Neuron (in vitro differentiated cells): ENCODE measurements around the gene DBF4B.
A peak's percentile ranks its signal among the peaks of the same experiment; 100 is the strongest.

Experiments
- H2AFZ ChIP-seq: one replicate; pipeline ENCODE4 v1.6.1; 2013; ENCODE audit warnings: low read depth, mild to moderate bottlenecking, inconsistent platforms, low read length, moderate library complexity
- H3K27me3 ChIP-seq: one replicate; pipeline ENCODE4 v1.6.1; 2013; ENCODE audit warnings: low read length; ENCODE audit not compliant: insufficient read depth
- H3K36me3 ChIP-seq: one replicate; pipeline ENCODE4 v1.6.1; 2013; ENCODE audit warnings: low read length; ENCODE audit not compliant: insufficient read depth
- H3K4me1 ChIP-seq: one replicate; pipeline ENCODE4 v1.6.1; 2013; ENCODE audit warnings: low read length; ENCODE audit not compliant: insufficient read depth
- H3K4me3 ChIP-seq: 2 replicates; pipeline ENCODE4 v1.5.1; 2013; ENCODE audit warnings: mild to moderate bottlenecking, low read length, moderate library complexity
- H3K9me3 ChIP-seq: one replicate; pipeline ENCODE4 v1.6.1; 2013; ENCODE audit warnings: low read length

DBF4B gene

GRCh38 chr17:44758414-44759085, 50.1 kb downstream of the DBF4B start, which contains the start of gene ADAM11:
Gene ADAM11, plus strand, starts transcription at chr17:44758988. Its CDS starts 212 bp downstream, at chr17:44759200.
- H3K4me1 ChIP-seq, result peaks cover 12% of the 10 kb centered on the region
- peaks cover 20% of the 10 kb centered on the region for H3K27me3 ChIP-seq
- no peaks in the 10 kb centered on the region for H3K9me3 ChIP-seq
- no peaks in the 10 kb centered on the region for H3K36me3 ChIP-seq
- peak within 1 kb of the TSS; percentile 49 for H3K4me3 ChIP-seq
- H2AFZ ChIP-seq, result peak within 1 kb of the TSS; percentile 89

- no peaks in the 10 kb centered on the region for H3K36me3 ChIP-seq
- H3K4me3 ChIP-seq, result peak overlapping the region; percentile 49
- peaks cover 12% of the 10 kb centered on the region for H3K4me1 ChIP-seq
- H2AFZ ChIP-seq, result peak overlapping the region; percentile 0
- H3K9me3 ChIP-seq, result no peaks in the 10 kb centered on the region
- peaks cover 20% of the 10 kb centered on the region for H3K27me3 ChIP-seq
Observed at GRCh38 chr17:44759086-44759915, 50.8 kb downstream of the DBF4B start.

- H3K4me3 ChIP-seq, result no peak overlapping the region
- peak overlapping the region; percentile 0 for H2AFZ ChIP-seq
- no peaks in the 10 kb centered on the region for H3K9me3 ChIP-seq
- peaks cover 12% of the 10 kb centered on the region for H3K4me1 ChIP-seq
- no peaks in the 10 kb centered on the region for H3K36me3 ChIP-seq
- peaks cover 20% of the 10 kb centered on the region for H3K27me3 ChIP-seq
Observed at GRCh38 chr17:44759916-44760243, 51.4 kb downstream of the DBF4B start.

- H3K4me1 ChIP-seq, result peaks cover 12% of the 10 kb centered on the region
- no peaks in the 10 kb centered on the region for H3K9me3 ChIP-seq
- peaks cover 20% of the 10 kb centered on the region for H3K27me3 ChIP-seq
- no peaks in the 10 kb centered on the region for H3K36me3 ChIP-seq
- H3K4me3 ChIP-seq, result no peak overlapping the region
- no peak overlapping the region for H2AFZ ChIP-seq
Observed at GRCh38 chr17:44760474-44761308, 52.2 kb downstream of the DBF4B start.

- no peak overlapping the region for H3K4me3 ChIP-seq
- H3K36me3 ChIP-seq, result no peaks in the 10 kb centered on the region
- peaks cover 24% of the 10 kb centered on the region for H3K27me3 ChIP-seq
- H2AFZ ChIP-seq, result no peak overlapping the region
- peaks cover 12% of the 10 kb centered on the region for H3K4me1 ChIP-seq
- no peaks in the 10 kb centered on the region for H3K9me3 ChIP-seq
Observed at GRCh38 chr17:44761932-44762810, 53.7 kb downstream of the DBF4B start.

GRCh38 chr17:44763170-44763569, 54.7 kb downstream of the DBF4B start:
- no peak overlapping the region for H3K4me3 ChIP-seq
- peaks cover 12% of the 10 kb centered on the region for H3K4me1 ChIP-seq
- H2AFZ ChIP-seq, result no peak overlapping the region
- H3K9me3 ChIP-seq, result no peaks in the 10 kb centered on the region
- peaks cover 19% of the 10 kb centered on the region for H3K27me3 ChIP-seq
- no peaks in the 10 kb centered on the region for H3K36me3 ChIP-seq

- Histone ChIP-seq H3K27me3 (peaks cover 4% of the 10 kb centered on the region), H3K36me3 (no peaks in the 10 kb centered on the region), H3K4me3 (no peak overlapping the region), H3K4me1 (no peaks in the 10 kb centered on the region), H2AFZ (no peak overlapping the region), H3K9me3 (no peaks in the 10 kb centered on the region)
Observed at GRCh38 chr17:44765965-44766364, 57.5 kb downstream of the DBF4B start.

GRCh38 chr17:44766409-44767038, 58.1 kb downstream of the DBF4B start:
- Histone ChIP-seq H3K4me1 (no peaks in the 10 kb centered on the region), H3K4me3 (no peak overlapping the region), H3K27me3 (peaks cover 4% of the 10 kb centered on the region), H3K36me3 (no peaks in the 10 kb centered on the region), H3K9me3 (no peaks in the 10 kb centered on the region), H2AFZ (no peak overlapping the region)

GRCh38 chr17:44767493-44767892, 59.0 kb downstream of the DBF4B start:
- no peak overlapping the region for H2AFZ ChIP-seq
- no peaks in the 10 kb centered on the region for H3K9me3 ChIP-seq
- H3K36me3 ChIP-seq, result no peaks in the 10 kb centered on the region
- peaks cover 4% of the 10 kb centered on the region for H3K27me3 ChIP-seq
- no peaks in the 10 kb centered on the region for H3K4me1 ChIP-seq
- H3K4me3 ChIP-seq, result no peak overlapping the region

- H3K27me3 ChIP-seq, result peaks cover 4% of the 10 kb centered on the region
- no peaks in the 10 kb centered on the region for H3K9me3 ChIP-seq
- no peak overlapping the region for H2AFZ ChIP-seq
- H3K4me3 ChIP-seq, result no peak overlapping the region
- no peaks in the 10 kb centered on the region for H3K36me3 ChIP-seq
- H3K4me1 ChIP-seq, result no peaks in the 10 kb centered on the region
Observed at GRCh38 chr17:44768505-44769142, 60.2 kb downstream of the DBF4B start.

- H3K9me3 ChIP-seq, result no peaks in the 10 kb centered on the region
- no peaks in the 10 kb centered on the region for H3K36me3 ChIP-seq
- H3K4me3 ChIP-seq, result no peak overlapping the region
- no peaks in the 10 kb centered on the region for H3K4me1 ChIP-seq
- H2AFZ ChIP-seq, result no peak overlapping the region
- H3K27me3 ChIP-seq, result peaks cover 4% of the 10 kb centered on the region
Observed at GRCh38 chr17:44769230-44769629, 60.8 kb downstream of the DBF4B start.
